Measurements from ENCODE around the gene PPP1R8. TPM values are rescaled to one million over a fixed set of nuclear protein-coding genes. Genes with fewer than 3 reads are reported as not detected.

PPP1R8 gene
- total and polyA plus RNA-seq, 2 experiments from 2014 or later, result 13.4 to 50.5 TPM

- no peak overlapping the region for H3K4me3 ChIP-seq
- Mint-ChIP-seq H3K4me1 (peaks cover 2% of the 10 kb centered on the region), H3K27ac (no peak overlapping the region), H3K4me3 (no peak overlapping the region), H3K9me3 (no peaks in the 10 kb centered on the region), H3K36me3 (ENCODE audit: low read depth) (peaks cover 18% of the 10 kb centered on the region; the same call in 2 of the 3 replicates), H3K27me3 (ENCODE audit: insufficient read depth, low read depth, poor library complexity) (peaks cover 18% of the 10 kb centered on the region)
- H3K27ac ChIP-seq (ENCODE audit: low read depth), result no peak overlapping the region
- TF ChIP-seq POLR2AphosphoS5 (IDR thresholded peaks at IDR 0.05; ENCODE audit: low read depth) (no peak), EZH2 (IDR thresholded peaks at IDR 0.05; ENCODE audit: low read depth, unreplicated experiment) (no peak), NANOG (IDR thresholded peaks at IDR 0.05; ENCODE audit: borderline replicate concordance) (no peak), ZNF462 (CRISPR knock-in tag; IDR thresholded peaks at IDR 0.05) (no peak), ZNF114 (CRISPR knock-in tag; IDR thresholded peaks at IDR 0.05) (no peak), ZNF331 (CRISPR knock-in tag; IDR thresholded peaks at IDR 0.05; ENCODE audit: low read depth) (no peak), JUNB (IDR thresholded peaks at IDR 0.05; ENCODE audit: unreplicated experiment) (no peak), CREB1 (CRISPR knock-in tag; IDR thresholded peaks at IDR 0.05; ENCODE audit: low read depth) (no peak), ETS1 (IDR thresholded peaks at IDR 0.05) (no peak), STAT1 (IDR thresholded peaks at IDR 0.05; ENCODE audit: unreplicated experiment) (no peak), EZH2phosphoT487 (IDR thresholded peaks at IDR 0.05; ENCODE audit: unreplicated experiment) (no peak)
- TF ChIP-seq, protein P1, sequence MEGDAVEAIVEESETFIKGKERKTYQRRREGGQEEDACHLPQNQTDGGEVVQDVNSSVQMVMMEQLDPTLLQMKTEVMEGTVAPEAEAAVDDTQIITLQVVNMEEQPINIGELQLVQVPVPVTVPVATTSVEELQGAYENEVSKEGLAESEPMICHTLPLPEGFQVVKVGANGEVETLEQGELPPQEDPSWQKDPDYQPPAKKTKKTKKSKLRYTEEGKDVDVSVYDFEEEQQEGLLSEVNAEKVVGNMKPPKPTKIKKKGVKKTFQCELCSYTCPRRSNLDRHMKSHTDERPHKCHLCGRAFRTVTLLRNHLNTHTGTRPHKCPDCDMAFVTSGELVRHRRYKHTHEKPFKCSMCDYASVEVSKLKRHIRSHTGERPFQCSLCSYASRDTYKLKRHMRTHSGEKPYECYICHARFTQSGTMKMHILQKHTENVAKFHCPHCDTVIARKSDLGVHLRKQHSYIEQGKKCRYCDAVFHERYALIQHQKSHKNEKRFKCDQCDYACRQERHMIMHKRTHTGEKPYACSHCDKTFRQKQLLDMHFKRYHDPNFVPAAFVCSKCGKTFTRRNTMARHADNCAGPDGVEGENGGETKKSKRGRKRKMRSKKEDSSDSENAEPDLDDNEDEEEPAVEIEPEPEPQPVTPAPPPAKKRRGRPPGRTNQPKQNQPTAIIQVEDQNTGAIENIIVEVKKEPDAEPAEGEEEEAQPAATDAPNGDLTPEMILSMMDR (conservative IDR thresholded peaks at IDR 0.05; ENCODE audit: low read depth in 2 of 2), result no peak
- TF ChIP-seq, protein P2, sequence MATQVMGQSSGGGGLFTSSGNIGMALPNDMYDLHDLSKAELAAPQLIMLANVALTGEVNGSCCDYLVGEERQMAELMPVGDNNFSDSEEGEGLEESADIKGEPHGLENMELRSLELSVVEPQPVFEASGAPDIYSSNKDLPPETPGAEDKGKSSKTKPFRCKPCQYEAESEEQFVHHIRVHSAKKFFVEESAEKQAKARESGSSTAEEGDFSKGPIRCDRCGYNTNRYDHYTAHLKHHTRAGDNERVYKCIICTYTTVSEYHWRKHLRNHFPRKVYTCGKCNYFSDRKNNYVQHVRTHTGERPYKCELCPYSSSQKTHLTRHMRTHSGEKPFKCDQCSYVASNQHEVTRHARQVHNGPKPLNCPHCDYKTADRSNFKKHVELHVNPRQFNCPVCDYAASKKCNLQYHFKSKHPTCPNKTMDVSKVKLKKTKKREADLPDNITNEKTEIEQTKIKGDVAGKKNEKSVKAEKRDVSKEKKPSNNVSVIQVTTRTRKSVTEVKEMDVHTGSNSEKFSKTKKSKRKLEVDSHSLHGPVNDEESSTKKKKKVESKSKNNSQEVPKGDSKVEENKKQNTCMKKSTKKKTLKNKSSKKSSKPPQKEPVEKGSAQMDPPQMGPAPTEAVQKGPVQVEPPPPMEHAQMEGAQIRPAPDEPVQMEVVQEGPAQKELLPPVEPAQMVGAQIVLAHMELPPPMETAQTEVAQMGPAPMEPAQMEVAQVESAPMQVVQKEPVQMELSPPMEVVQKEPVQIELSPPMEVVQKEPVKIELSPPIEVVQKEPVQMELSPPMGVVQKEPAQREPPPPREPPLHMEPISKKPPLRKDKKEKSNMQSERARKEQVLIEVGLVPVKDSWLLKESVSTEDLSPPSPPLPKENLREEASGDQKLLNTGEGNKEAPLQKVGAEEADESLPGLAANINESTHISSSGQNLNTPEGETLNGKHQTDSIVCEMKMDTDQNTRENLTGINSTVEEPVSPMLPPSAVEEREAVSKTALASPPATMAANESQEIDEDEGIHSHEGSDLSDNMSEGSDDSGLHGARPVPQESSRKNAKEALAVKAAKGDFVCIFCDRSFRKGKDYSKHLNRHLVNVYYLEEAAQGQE (IDR thresholded peaks at IDR 0.05; ENCODE audit: unreplicated experiment), result no peak
- H3F3A ChIP-seq (replicated peaks; ENCODE audit: low read depth), result no peaks in the 10 kb centered on the region
- no peak overlapping the region for H3K4me2 ChIP-seq
- no peaks in the 10 kb centered on the region for H3K79me2 ChIP-seq (replicated peaks; ENCODE audit: insufficient read depth)
- H4K20me1 ChIP-seq (replicated peaks; ENCODE audit: insufficient read depth), result no peaks in the 10 kb centered on the region
- no peaks in the 10 kb centered on the region for H3K27me3 ChIP-seq (ENCODE audit: insufficient read depth)
- no peaks in the 10 kb centered on the region for H3K4me1 ChIP-seq (ENCODE audit: insufficient read depth)
- ATAC-seq (no peak; the same call in 2 of the 3 replicates), DNase-seq (ENCODE audit: low spot score) (no peak)
- H3K9me2 ChIP-seq (ENCODE audit: insufficient read depth), result no peaks in the 10 kb centered on the region
- H2AFZ ChIP-seq, result no peak overlapping the region
- no peaks in the 10 kb centered on the region for H3K36me3 ChIP-seq (ENCODE audit: insufficient read depth)
These were observed 47.5 kb downstream of the PPP1R8 start for GRCh38 chr1:27878039-27878438.
